NK-92 treated with Interleukin-12 subunit alpha and Interleukin-12 subunit beta, amount 100 ng/mL, for 24 hours (cell line): ENCODE data around the gene HES4.
A peak's percentile ranks its signal among the peaks of the same experiment; 100 is the strongest.
"Not testable (repeated sequence)": the region's sequence is repeated elsewhere in the genome, so short reads cannot be mapped to it uniquely, and the experiment has no call there.

Experiments used
- DNase-seq: peaks from one replicate; lab custom pipeline; 2025; lab: John Stamatoyannopoulos, UW

Gene HES4

GRCh38 chr1:1033731-1034438 is 34.0 kb upstream of the HES4 start:
- no peak for DNase-seq

- DNase-seq = no peak
These were observed 33.2 kb upstream of the HES4 start for GRCh38 chr1:1033009-1033587.

DNA sequence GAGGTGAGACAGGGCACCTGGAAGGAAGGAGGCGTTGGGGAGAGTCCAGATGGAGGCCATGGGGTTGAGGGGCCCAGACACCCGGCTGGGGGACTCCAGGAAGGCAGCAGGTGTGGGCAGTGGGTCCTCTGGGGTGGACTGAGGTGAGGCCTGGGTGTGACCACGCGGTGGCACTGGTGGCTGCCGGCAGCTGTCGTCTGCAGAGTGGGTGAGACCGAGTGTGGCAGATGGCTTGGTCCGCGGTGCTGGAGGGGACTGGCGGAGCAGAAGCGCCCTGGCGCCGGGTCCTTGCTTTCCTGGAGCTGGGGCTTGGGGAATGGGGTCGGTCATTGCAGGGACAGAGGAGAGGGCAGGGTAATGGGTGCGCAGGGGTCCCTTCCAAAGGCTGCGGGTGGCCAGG is 32.5 kb upstream of the HES4 start:
- DNase-seq = no peak

DNA sequence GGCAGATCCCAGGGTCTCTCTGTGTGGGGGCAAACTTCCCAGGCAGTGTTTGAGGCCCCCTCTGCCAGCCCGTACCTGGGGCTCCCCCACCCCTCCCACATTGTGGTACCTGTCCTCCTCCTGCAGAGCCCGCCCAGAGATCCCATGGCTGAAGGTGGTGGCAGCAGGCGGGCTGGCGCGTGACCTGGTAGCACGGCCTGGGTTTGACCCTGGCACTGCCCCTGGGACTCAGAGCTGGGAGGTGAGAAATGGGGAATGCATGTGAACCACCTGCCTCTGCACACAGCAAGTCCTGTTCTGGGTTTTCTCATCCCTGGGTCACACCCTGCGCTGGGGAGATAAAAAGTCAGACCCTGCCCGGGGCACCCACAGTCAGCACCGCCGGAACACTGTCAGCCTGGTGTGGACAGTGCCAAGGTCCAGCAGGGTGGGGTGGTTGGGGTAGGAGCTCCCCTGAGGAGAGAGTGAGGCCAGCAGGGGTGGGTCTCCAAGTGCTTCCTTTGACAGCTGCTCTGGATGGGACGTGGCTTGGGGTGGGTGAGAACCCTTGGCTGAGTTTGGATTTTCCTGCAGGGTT is 31.9 kb upstream of the HES4 start:
- DNase-seq = no peak

DNA sequence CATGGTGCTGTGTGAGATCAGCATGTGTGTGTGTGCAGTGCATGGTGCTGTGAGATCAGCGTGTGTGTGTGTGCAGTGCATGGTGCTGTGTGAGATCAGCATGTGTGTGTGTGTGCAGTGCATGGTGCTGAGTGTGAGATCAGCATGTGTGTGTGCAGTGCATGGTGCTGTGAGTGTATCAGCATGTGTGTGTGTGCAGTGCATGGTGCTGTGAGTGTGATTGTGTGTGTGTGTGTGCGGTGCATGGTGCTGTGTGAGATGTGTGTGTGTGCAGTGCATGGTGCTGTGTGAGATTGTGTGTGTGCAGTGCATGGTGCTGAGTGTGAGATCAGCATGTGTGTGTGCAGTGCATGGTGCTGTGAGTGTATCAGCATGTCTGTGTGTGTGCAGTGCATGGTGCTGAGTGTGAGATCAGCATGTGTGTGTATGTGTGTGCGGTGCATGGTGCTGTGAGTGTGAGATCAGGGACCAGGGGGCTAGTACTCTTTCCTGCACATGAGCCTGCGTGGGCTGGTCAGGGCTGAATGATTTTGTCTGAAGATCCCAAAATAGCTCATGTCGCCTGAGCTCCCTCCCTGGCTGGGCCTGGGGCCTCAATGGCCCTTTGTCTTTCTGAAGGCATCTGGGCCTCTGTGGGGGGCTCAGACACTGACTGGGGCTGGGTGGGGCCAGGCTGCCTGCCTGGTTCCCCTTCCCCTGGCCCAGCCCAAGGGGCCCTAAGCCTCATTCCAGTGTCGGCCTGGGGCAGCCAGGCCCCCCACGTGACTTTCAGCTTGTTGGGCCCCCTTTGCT is 31.2 kb upstream of the HES4 start:
- not testable (repeated sequence) for DNase-seq

- DNase-seq = no peak
These were observed 27.9 kb upstream of the HES4 start for GRCh38 chr1:1027791-1028190.

GRCh38 chr1:1026599-1027413 is 26.9 kb upstream of the HES4 start:
- DNase-seq = no peak

DNA sequence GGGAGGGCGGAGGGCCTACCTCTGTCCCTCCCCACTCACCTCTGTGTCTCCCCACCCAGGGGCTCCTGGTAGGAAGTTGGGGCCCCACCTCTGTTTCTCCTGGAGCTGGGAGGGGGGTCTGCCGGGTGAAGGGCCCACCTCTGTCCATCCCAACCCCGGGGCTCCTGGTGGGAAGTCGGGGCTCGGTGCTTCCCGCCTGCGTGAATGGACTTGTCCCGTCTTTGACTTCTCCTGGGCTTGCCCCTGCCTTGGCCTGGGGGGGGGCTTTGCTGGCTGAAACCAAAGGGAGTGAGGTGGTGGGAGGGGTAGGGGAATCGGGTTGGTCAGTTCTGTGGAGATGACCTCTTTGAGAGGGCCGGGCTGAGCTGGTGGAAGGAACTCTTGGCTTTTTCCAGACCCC is 25.8 kb upstream of the HES4 start:
- no peak for DNase-seq

DNA sequence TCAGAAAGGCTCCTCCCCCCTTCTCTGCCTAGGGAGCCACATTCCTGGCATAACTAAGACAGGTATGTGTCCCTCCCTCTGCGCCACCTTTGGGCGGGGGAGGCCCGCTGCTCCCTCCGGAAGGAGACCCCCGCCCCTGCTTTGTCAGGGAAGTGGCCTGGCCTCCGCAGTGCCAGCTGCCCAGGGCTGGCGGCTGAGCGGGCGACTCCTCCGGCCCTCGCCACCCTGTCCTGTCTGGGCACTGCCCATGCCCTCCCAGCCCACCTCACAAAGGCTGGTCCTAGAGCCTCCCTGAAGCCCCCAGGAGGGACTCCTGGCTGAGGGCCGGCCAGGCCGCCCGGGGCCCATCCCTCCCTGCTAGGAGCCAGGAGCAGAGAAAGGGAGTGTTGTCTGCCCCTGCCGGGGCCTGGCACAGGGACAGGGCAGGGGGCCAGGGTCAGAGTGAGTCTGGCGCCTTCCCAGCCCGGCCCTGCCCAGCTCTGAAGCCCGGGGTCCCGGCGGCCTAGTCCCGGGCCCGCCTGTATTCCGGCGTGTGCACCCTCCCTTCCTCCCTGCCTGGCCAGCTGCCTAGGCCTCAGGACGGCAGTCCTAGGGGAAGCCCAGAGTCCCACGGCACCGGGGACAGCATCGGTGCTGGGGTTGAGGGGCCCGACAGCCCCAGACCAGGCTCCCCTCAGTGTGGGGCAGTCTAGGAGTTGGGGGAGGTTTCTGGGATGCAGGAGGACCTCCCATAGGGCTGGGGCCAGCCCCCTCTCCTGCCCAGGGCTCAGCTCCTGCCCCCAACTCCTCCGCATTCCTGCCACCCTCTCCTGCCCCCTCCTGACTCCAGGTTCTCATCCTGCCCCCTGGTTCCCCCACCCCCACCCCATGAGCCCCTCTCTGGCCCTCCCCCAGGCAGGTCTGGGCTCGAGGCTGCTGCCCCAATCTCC is 25.1 kb upstream of the HES4 start:
- DNase-seq = no peak

GRCh38 chr1:1024149-1024770 is 24.4 kb upstream of the HES4 start:
- DNase-seq = no peak

GRCh38 chr1:1023700-1024099 is 23.8 kb upstream of the HES4 start:
- no peak for DNase-seq

DNA sequence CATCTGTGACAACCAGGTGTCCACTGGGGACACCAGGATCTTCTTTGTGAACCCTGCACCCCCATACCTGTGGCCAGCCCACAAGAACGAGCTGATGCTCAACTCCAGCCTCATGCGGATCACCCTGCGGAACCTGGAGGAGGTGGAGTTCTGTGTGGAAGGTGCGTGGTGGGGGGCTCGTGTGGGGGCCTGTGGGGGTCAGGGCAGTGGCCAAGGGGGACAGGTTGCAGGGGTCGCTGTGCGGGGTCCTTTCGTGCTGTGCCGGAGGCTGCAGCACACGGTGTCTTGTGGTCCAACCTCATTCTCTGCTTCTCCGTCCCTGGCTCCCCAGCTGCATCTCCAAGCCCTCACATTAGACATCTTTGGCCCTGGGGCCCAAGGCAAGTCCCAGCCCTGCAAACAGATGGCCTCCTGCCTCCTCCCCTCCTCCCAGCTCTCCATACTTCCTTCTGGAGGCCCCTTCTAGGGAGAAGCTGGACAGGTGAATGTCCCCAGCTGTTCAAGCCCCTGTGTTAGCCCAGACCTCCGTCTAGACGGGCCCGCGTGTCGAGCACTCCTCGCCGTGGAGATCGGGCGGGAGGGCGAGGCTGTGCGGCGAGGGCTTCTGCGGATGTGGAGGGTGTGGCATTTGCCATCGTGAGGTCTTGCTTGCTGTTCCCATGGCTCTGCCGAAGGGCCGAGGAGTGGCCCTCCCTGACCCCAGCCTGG is 22.6 kb upstream of the HES4 start:
- DNase-seq = no peak

DNA sequence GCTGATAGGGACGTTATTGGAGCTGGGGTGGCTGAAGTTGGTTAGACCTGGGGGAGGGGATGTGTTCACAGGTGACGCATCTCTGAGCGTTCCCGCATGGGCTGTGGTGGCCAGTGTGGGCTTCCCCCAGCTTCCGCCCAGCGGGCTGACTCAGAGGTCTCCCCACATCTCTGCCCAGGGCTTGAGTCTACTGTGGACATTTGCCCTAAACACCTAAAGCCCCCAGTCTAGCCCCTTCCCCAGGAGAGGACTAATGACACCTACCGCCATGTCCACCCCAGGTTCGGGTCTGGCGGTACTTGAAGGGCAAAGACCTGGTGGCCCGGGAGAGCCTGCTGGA is 22.0 kb upstream of the HES4 start:
- no peak for DNase-seq

DNA sequence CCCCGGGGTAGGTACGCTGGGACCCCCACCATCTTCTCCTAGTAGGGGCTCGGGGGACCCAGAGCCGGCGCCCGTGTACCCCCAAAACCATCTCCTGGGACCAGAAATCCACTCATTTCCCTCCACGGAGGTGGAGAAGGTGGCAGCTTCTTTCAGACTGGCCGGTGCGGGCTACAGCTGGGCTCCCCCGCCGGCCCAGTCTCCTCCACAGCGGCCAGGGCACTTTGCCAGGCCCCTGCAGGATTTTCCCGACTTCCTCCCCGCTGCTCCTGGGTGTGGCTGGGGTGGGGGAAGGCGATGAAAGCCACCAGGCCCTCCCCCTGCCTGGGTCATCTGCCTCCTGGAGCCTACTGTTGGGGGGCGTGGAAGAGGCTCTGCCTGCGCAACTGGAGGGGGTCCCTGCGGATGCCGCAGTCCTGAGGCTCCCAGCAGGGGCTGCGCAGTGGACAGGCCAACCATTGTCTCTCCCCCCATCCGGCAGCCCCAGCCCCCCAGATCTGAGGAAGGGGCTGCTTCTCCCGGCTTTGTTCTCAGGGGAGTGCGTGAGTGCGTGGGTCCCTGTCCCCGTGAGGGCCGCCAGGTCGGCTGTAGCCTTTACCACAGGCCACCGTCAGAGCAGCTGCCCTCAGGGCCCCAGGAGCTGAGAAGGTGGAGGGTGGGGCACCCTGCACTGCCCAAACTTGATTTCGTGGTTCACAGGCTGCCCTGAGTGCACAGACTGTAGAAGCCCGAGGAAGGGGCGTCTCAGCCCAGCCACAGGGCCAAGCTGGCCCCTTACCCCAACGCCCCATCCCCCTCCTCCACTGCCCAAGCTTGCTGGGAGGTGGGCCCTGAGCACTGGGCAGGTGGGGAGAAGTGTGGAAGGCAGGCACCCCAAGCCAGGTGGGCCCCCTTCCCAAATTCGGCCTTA is 21.4 kb upstream of the HES4 start:
- DNase-seq = no peak

- no peak for DNase-seq
These were observed 20.6 kb upstream of the HES4 start for GRCh38 chr1:1020415-1021009.

- DNase-seq = no peak
These were observed 20.1 kb upstream of the HES4 start, which contains the start of gene AGRN for GRCh38 chr1:1020000-1020404. TSS of gene AGRN (plus strand) at chr1:1020120. CDS start at chr1:1020173, 53 bp downstream.

DNA sequence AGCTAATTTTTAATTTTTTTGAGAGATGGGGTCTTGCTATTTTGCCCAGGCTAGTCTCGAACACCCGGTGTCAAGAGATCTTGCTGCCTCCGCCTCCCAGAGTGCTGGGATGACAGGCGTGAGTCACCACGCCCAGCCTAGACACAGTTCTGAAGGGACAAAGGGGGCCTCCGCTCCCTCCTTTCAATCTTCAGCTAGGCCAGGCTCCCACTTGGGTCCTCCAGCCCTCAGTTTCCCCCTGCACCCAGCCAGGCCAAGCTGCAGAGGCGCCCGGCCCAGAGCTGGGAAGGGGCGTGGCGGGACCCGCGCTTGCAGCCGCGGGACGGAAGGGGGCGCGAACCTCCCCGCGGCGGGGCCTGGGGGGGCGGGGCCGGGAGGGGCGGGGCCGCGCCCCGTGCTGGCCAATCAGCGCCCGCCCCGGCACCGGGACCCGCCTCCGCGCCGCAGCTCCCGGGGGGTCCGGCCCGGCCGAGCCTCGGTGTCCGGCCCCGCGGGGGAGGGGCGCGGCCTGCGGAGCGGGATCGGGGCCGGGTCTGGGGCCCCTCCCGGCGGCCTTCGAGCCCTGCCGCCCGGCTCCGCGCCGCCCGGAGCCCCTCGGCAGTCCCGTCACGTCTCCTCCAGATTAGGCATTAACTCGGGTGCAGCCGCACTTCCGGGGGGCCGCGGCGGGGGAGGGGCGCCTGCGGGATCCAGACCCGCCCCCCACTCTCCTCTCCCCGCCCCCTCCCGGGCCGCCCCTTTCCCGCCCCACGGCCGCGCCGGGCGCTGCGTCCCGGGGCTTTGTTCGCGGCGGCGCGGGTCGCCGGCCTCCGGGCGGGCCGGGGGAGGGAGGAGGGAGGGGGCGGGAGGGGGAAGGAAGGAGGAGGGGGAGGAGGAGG is 19.5 kb upstream of the HES4 start:
- DNase-seq = peak; percentile 52
